Superior temporal gyrus (tissue), 1 donor: ENCODE data around the gene UBXN1.
"Not testable (repeated sequence)": the region's sequence is repeated elsewhere in the genome, so short reads cannot be mapped to it uniquely, and the experiment has no call there.

Experiments
- DNase-seq: peaks from one replicate; pipeline ENCODE4 v3.0.0-alpha.2; 2016; ENCODE audit errors: extremely low spot score

UBXN1 gene

GRCh38 chr11:62671608-62672389 is 7.1 kb downstream of the UBXN1 start, which contains the start of the genes LBHD1 and UQCC3:
Gene LBHD1, minus strand, starts transcription at chr11:62672267. Its CDS starts 2,236 bp downstream, at chr11:62670031.
Gene UQCC3, plus strand, starts transcription at chr11:62671673. Its CDS starts 73 bp downstream, at chr11:62671746.
- peak; percentile 90 for DNase-seq

- no peak for DNase-seq
Observed at GRCh38 chr11:62671236-62671607, 7.7 kb downstream of the UBXN1 start.

- no peak for DNase-seq
Observed at GRCh38 chr11:62669420-62670161, 9.3 kb downstream of the UBXN1 start.

- DNase-seq, result no peak
Observed at GRCh38 chr11:62667460-62667859, 11.4 kb downstream of the UBXN1 start.

- DNase-seq, result no peak
Observed at GRCh38 chr11:62666259-62666926, 12.5 kb downstream of the UBXN1 start.

GRCh38 chr11:62665599-62666258 is 13.1 kb downstream of the UBXN1 start:
- DNase-seq, result peak; percentile 69

- peak; percentile 97 for DNase-seq
Observed at GRCh38 chr11:62665075-62665598, 13.7 kb downstream of the UBXN1 start, which contains the start of the genes C11orf98 and CSKMT. Gene C11orf98, minus strand, starts transcription at chr11:62665210. Its CDS starts 41 bp downstream, at chr11:62665169. Gene CSKMT, plus strand, starts transcription at chr11:62665312. Its CDS starts 568 bp downstream, at chr11:62665880.

- DNase-seq, result no peak
Observed at GRCh38 chr11:62664405-62665074, 14.3 kb downstream of the UBXN1 start.

- no peak for DNase-seq
Observed at GRCh38 chr11:62656796-62657429, 22.0 kb downstream of the UBXN1 start.

GRCh38 chr11:62654297-62654696 is 24.6 kb downstream of the UBXN1 start:
- no peak for DNase-seq

GRCh38 chr11:62652161-62653006 is 26.5 kb downstream of the UBXN1 start:
- DNase-seq, result no peak

GRCh38 chr11:62650283-62650682 is 28.6 kb downstream of the UBXN1 start:
- DNase-seq, result not testable (repeated sequence)

- no peak for DNase-seq
Observed at GRCh38 chr11:62649486-62649885, 29.4 kb downstream of the UBXN1 start.

- no peak for DNase-seq
Observed at GRCh38 chr11:62648967-62649364, 29.9 kb downstream of the UBXN1 start.

GRCh38 chr11:62648185-62648966 is 30.5 kb downstream of the UBXN1 start:
- no peak for DNase-seq

- no peak for DNase-seq
Observed at GRCh38 chr11:62647609-62648005, 31.3 kb downstream of the UBXN1 start.

GRCh38 chr11:62646825-62647608 is 31.9 kb downstream of the UBXN1 start:
- no peak for DNase-seq
